Karpas-422 (cell line): ENCODE measurements around the gene SEMA4D. TPM values are rescaled to one million over a fixed set of nuclear protein-coding genes. Genes with fewer than 3 reads are reported as not detected.
A peak's percentile ranks its signal among the peaks of the same experiment; 100 is the strongest.

ENCODE experiments used
- DNase-seq: peaks from one replicate; pipeline ENCODE4 v3.0.0-alpha.2; 2015
- H2AFZ ChIP-seq: fragments of 200-600 bp; sonication (generic); 2 replicates; pipeline ENCODE4 v1.6.1; 2014; ENCODE audit warnings: antibody characterized with exemption, low read length, mixed read lengths
- H3K27ac ChIP-seq: fragments of 200-600 bp; sonication (generic); 2 replicates; pipeline ENCODE4 v1.5.1; 2014; ENCODE audit warnings: mild to moderate bottlenecking, low read length, moderate library complexity
- H3K27me3 ChIP-seq: fragments of 200-600 bp; sonication (generic); 2 replicates; pipeline ENCODE4 v1.6.1; 2014; ENCODE audit warnings: low read length, mixed read lengths
- H3K36me3 ChIP-seq: fragments of 200-600 bp; sonication (generic); 2 replicates; pipeline ENCODE4 v1.6.1; 2014; ENCODE audit warnings: low read length, mixed read lengths; ENCODE audit not compliant: insufficient read depth
- H3K4me1 ChIP-seq: fragments of 200-600 bp; sonication (generic); 2 replicates; pipeline ENCODE4 v1.6.1; 2014; ENCODE audit warnings: mild to moderate bottlenecking, low read length, mixed read lengths
- H3K4me2 ChIP-seq: fragments of 200-600 bp; sonication (generic); 2 replicates; pipeline ENCODE4 v1.6.1; 2014; ENCODE audit warnings: low read length, low read depth, mild to moderate bottlenecking; ENCODE audit not compliant: poor library complexity, severe bottlenecking
- H3K4me3 ChIP-seq: fragments of 200-600 bp; sonication (generic); 2 replicates; pipeline ENCODE4 v1.5.1; 2014; ENCODE audit warnings: mild to moderate bottlenecking, antibody characterized with exemption, low read length, mixed read lengths
- H3K79me2 ChIP-seq: fragments of 200-600 bp; sonication (generic); 2 replicates; pipeline ENCODE4 v1.6.1; 2014; ENCODE audit warnings: mild to moderate bottlenecking, low read length, mixed read lengths
- H3K9ac ChIP-seq: fragments of 200-600 bp; sonication (generic); 2 replicates; pipeline ENCODE4 v1.6.0; 2014; ENCODE audit warnings: low read length
- H3K9me2 ChIP-seq: fragments of 200-600 bp; sonication (generic), shearing (Covaris generic); replicated peaks from 2 replicates; pipeline ENCODE4 v1.6.0; 2014; ENCODE audit warnings: mild to moderate bottlenecking, low read length, moderate library complexity; ENCODE audit not compliant: insufficient read depth
- H3K9me3 ChIP-seq: fragments of 300-700, 200-600 bp; sonication (generic); 2 replicates; pipeline ENCODE4 v1.6.1; 2014; ENCODE audit warnings: low read length, mixed read lengths
- H4K20me1 ChIP-seq: fragments of 200-600 bp; sonication (generic); 2 replicates; pipeline ENCODE4 v1.6.1; 2014; ENCODE audit warnings: mild to moderate bottlenecking, antibody characterized with exemption, low read length, low read depth; ENCODE audit not compliant: insufficient read depth
- total RNA-seq: library from RNA; depleted of rRNA; stranded (reverse); fragments of >200 nt; shearing (Covaris generic); gene quantifications from 2 replicates; pipeline ENCODE4 v1.2.3, GENCODE V29; 2014; ENCODE audit warnings: low replicate concordance

Gene SEMA4D
- total RNA-seq, 1 experiment from 2014 or later, result 2.3 TPM

DNA sequence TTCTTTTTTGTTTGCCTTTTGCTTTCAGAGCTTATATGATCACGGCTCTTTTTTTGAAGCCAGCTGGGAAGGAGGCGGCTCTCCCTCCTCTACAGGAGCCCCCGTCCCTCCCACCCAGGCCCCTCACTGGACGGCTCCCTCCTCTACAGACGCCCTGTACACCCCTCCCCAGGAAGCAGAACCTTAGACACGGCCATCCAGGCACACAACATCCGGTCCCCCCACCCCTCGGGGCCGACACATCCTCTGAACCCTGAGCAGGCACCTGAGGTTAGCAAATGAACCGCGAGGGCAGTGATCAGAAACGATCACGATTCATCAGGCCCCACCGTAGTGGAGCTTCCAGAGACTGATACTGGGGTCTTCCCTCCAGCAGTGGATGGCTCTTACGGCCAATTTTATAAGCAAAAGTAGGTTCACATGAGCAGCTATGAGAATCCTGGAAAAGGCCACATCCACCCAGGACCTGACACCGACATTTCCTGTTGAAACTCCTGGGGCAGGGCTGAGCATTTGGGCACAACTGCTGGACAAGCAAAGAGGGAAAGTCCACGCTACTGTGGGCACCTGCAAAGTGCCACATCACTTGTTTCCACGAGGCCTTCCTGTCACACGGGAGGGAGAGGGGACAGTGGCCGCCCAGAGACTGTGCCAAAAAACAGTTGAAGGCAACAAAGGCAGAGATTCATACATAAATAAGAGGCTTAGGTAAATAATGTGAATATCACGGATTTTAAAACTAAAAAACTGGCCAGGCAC is 78.9 kb downstream of the SEMA4D start:
- H3K4me3 ChIP-seq, result no peak overlapping the region
- peaks cover 15% of the 10 kb centered on the region; the same call in 1 of the 2 replicates for H4K20me1 ChIP-seq
- no peak overlapping the region for H2AFZ ChIP-seq
- peaks cover 16% of the 10 kb centered on the region for H3K4me1 ChIP-seq
- DNase-seq, result peak; percentile 48
- H3K9me3 ChIP-seq, result no peaks in the 10 kb centered on the region
- H3K27ac ChIP-seq, result no peak overlapping the region
- H3K36me3 ChIP-seq, result no peaks in the 10 kb centered on the region
- H3K79me2 ChIP-seq, result no peaks in the 10 kb centered on the region
- no peaks in the 10 kb centered on the region for H3K9me2 ChIP-seq
- no peak overlapping the region for H3K9ac ChIP-seq
- H3K4me2 ChIP-seq, result no peak overlapping the region
- no peaks in the 10 kb centered on the region for H3K27me3 ChIP-seq

DNA sequence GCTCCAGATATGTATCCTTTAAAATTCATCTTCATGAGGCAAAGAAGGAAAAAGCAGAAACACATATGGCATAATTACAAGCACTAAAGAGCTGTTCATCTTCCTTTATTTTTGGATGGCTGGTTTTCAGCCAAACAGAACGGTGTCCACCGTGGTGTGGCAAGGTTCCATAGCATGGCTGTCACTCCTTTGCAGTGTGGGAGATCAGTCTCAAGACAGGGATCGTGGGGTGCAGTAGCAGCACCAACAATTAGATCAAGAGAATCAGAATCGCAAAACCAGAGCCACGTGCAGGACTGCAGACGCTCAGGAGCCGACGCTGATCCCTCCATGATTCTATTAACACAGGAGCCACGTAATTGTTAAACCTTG is 79.5 kb downstream of the SEMA4D start:
- H3K27me3 ChIP-seq, result no peaks in the 10 kb centered on the region
- DNase-seq, result no peak
- H3K79me2 ChIP-seq, result no peaks in the 10 kb centered on the region
- no peaks in the 10 kb centered on the region for H3K9me3 ChIP-seq
- no peak overlapping the region for H3K4me3 ChIP-seq
- H3K9me2 ChIP-seq, result no peaks in the 10 kb centered on the region
- no peaks in the 10 kb centered on the region for H3K36me3 ChIP-seq
- H3K27ac ChIP-seq, result no peak overlapping the region
- no peak overlapping the region for H2AFZ ChIP-seq
- H3K4me2 ChIP-seq, result no peak overlapping the region
- peaks cover 16% of the 10 kb centered on the region for H3K4me1 ChIP-seq
- H4K20me1 ChIP-seq, result peaks cover 16% of the 10 kb centered on the region
- no peak overlapping the region for H3K9ac ChIP-seq

DNA sequence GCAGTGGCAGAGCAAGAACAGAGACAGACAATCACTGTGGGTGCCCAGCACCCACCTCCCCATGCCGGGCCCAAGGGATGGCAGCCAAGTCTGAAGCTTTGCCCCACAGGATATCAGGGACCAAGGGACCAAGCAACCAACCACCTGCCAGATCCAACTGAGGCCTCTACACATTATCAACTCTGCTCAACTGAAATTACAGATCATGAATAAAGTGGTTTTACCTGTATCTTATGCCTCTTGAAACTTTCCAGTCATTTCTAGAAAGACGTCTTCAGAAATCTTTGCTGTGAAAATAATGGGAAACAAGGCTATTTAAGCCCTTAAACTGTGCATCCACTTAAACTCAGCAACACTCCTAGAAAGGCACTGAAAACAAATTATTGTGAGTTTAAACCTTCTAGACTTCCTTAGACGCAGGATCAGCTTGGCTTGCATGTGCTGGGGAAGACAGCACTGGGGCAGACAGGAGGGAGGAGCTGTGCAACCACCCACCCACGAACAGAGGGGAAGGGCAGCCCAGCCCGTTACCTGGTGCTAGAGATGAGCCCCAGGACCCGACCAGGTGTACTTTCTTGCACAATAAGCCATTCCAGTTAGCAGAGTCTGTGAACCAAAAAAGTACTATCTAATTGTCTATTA is 80.0 kb downstream of the SEMA4D start:
- no peak overlapping the region for H3K4me3 ChIP-seq
- no peaks in the 10 kb centered on the region for H3K9me3 ChIP-seq
- peaks cover 16% of the 10 kb centered on the region for H3K4me1 ChIP-seq
- H3K27ac ChIP-seq, result no peak overlapping the region
- no peak overlapping the region for H3K9ac ChIP-seq
- no peak overlapping the region for H2AFZ ChIP-seq
- H3K4me2 ChIP-seq, result no peak overlapping the region
- no peaks in the 10 kb centered on the region for H3K27me3 ChIP-seq
- no peaks in the 10 kb centered on the region for H3K79me2 ChIP-seq
- no peak for DNase-seq
- H4K20me1 ChIP-seq, result peaks cover 16% of the 10 kb centered on the region
- no peaks in the 10 kb centered on the region for H3K36me3 ChIP-seq
- no peaks in the 10 kb centered on the region for H3K9me2 ChIP-seq

DNA sequence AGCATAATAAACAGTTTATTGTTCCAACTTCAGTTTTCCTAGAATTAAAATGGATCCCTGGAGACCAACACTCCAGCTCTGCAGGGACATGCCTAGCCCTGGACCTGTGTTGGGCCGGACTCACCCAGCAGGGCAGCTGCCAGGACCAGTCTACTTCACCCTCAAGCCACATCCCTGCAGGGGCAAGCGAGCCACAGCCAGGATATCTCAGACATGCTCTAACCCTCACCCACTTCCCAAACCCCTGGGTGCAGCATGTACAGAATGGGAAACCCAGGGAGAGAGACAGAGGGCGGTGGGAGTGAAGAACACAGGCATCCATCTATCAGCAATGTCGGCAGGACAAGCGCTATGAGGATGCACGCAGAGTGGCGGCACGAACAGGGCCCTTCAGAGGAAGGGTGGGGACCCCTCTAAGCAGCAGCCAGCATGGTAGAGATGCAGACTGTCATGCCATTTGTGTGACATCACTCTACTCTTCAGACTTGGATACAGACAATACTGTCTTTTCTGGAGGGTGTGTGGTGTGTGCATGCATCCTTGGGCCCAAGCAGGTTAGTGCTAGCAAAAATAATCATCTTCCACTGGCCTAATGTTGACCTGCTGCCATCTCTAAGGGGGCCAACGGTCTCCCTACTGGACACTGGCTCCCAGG is 83.1 kb downstream of the SEMA4D start:
- H3K4me1 ChIP-seq, result peaks cover 16% of the 10 kb centered on the region
- H2AFZ ChIP-seq, result no peak overlapping the region
- no peak for DNase-seq
- no peaks in the 10 kb centered on the region for H3K9me3 ChIP-seq
- no peaks in the 10 kb centered on the region for H3K79me2 ChIP-seq
- H3K4me2 ChIP-seq, result no peak overlapping the region
- H3K9ac ChIP-seq, result no peak overlapping the region
- no peak overlapping the region for H3K4me3 ChIP-seq
- no peaks in the 10 kb centered on the region for H3K9me2 ChIP-seq
- peaks cover 10% of the 10 kb centered on the region; the same call in 1 of the 2 replicates for H4K20me1 ChIP-seq
- no peak overlapping the region for H3K27ac ChIP-seq
- H3K27me3 ChIP-seq, result no peaks in the 10 kb centered on the region
- H3K36me3 ChIP-seq, result no peaks in the 10 kb centered on the region

DNA sequence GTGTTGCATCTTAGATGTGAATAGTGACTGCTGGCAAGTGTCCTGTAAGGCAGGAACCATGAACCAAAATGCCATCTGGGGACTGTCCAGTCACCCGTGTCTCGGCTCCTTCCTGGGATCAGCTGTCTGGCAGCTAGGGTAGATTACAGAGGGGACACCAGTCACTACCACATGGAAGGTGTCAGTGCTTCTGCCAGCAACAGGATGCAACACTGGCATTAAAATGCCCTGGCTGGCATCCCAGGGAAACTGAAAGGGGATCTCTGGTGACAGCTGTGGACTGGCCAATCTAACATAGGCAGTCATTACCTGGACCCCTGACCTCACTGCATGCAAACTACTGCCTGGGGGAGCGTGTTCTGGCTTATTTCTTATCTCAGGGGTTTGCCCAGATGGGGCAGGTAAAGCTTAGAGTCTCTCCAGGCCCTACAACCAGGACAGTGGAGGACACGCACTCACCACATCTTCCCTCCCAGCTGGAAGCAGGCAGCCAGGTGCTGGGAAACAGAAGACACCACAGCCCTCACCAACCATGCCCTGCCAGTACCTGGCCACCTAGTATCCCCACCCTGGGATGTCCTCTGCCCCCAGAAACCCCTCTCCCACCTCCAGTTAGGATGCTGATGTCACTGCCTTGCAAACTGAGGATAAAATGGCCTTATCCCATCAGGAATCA is 83.8 kb downstream of the SEMA4D start:
- Histone ChIP-seq H3K9me2 (no peaks in the 10 kb centered on the region), H4K20me1 (peaks cover 10% of the 10 kb centered on the region; the same call in 1 of the 2 replicates), H3K27me3 (no peaks in the 10 kb centered on the region), H3K4me2 (no peak overlapping the region), H3K4me3 (no peak overlapping the region), H3K4me1 (peaks cover 14% of the 10 kb centered on the region), H3K36me3 (no peaks in the 10 kb centered on the region), H3K9ac (no peak overlapping the region), H3K9me3 (no peaks in the 10 kb centered on the region), H2AFZ (no peak overlapping the region), H3K27ac (no peak overlapping the region), H3K79me2 (no peaks in the 10 kb centered on the region)
- DNase-seq, result no peak

DNA sequence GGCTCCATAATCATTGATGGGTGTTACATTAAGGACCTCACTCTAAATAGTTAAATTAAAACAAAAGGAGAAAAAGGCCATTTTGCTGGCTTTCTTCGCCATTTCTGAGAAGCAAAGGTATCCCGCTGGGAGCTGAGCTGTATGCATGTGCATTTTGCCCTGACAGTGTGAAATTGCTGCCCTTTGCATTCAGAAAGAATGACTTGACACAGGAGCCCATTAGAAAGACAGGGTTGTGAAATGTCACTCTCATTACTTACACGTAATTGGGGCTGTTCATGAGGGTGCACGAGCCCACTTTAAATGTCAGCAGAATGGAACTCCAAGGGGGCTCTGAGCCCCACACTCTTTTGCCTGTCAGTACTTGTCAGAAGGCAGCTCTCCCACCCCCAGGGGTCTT is 85.0 kb downstream of the SEMA4D start:
- Histone ChIP-seq H3K79me2 (no peaks in the 10 kb centered on the region), H3K27me3 (no peaks in the 10 kb centered on the region), H3K4me3 (no peak overlapping the region), H3K4me1 (peaks cover 6% of the 10 kb centered on the region), H3K27ac (no peak overlapping the region), H3K36me3 (no peaks in the 10 kb centered on the region), H3K9ac (no peak overlapping the region), H4K20me1 (peaks cover 10% of the 10 kb centered on the region; the same call in 1 of the 2 replicates), H3K9me2 (no peaks in the 10 kb centered on the region), H3K9me3 (no peaks in the 10 kb centered on the region), H2AFZ (no peak overlapping the region), H3K4me2 (no peak overlapping the region)
- no peak for DNase-seq

DNA sequence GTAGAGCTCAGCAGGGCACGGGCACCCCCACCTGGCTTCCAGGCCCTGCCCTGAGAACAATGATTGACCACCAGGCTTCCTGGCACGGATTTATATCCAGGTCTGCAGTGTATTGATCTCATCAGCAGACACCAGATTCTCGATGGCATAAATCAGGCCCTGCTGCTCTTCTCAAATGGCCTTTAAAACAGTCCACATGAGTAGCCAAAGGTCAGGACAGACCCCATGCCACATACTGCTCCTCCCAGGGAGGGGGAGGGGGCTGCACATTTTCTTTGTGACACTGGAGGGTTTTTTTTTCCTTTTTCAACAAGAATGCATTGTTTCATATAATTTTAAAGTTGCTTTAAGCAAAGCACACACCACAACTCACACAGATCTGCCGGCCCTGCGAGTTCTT is 85.4 kb downstream of the SEMA4D start:
- H2AFZ ChIP-seq, result no peak overlapping the region
- H4K20me1 ChIP-seq, result peaks cover 10% of the 10 kb centered on the region; the same call in 1 of the 2 replicates
- H3K4me1 ChIP-seq, result peaks cover 6% of the 10 kb centered on the region
- H3K27ac ChIP-seq, result no peak overlapping the region
- H3K9ac ChIP-seq, result no peak overlapping the region
- no peak for DNase-seq
- H3K27me3 ChIP-seq, result no peaks in the 10 kb centered on the region
- H3K4me2 ChIP-seq, result no peak overlapping the region
- no peaks in the 10 kb centered on the region for H3K9me2 ChIP-seq
- no peaks in the 10 kb centered on the region for H3K36me3 ChIP-seq
- H3K9me3 ChIP-seq, result no peaks in the 10 kb centered on the region
- H3K4me3 ChIP-seq, result no peak overlapping the region
- H3K79me2 ChIP-seq, result no peaks in the 10 kb centered on the region

DNA sequence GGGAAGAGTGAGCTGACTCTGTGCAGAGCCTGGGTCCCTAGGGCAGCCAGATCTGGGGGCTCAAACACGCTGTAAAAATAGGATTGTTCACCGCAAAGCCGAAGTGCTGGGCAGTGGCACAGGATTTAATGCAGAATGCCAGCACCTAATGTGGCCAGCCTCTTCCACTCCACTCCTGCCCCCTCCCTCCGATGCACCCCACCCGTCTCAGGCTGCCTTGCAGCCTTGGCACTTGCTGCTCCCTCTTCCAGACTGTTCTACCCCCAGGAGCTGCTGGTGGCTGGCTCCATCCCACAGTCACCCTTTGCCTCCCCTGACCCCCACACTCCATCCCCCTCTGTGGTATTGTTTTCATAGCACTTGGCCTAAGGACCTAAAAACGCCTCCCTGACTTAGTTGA is 86.2 kb downstream of the SEMA4D start:
- H3K4me3 ChIP-seq, result no peak overlapping the region
- no peaks in the 10 kb centered on the region for H3K27me3 ChIP-seq
- no peaks in the 10 kb centered on the region for H3K79me2 ChIP-seq
- H3K4me2 ChIP-seq, result no peak overlapping the region
- H3K9me2 ChIP-seq, result no peaks in the 10 kb centered on the region
- peaks cover 14% of the 10 kb centered on the region; the same call in 1 of the 2 replicates for H4K20me1 ChIP-seq
- no peak overlapping the region for H2AFZ ChIP-seq
- no peak overlapping the region for H3K27ac ChIP-seq
- peaks cover under 1% of the 10 kb centered on the region for H3K4me1 ChIP-seq
- no peak for DNase-seq
- no peaks in the 10 kb centered on the region for H3K36me3 ChIP-seq
- H3K9me3 ChIP-seq, result no peaks in the 10 kb centered on the region
- H3K9ac ChIP-seq, result no peak overlapping the region
